CD4-positive, alpha-beta T cell treated with Interferon gamma for 1 hour (primary cell): Measurements from ENCODE around the gene RABGGTA.
A peak's percentile ranks its signal among the peaks of the same experiment; 100 is the strongest.

ENCODE experiments used
- DNase-seq: peaks from one replicate; pipeline ENCODE4 v3.0.0-alpha.2; 2020

Gene RABGGTA

DNA sequence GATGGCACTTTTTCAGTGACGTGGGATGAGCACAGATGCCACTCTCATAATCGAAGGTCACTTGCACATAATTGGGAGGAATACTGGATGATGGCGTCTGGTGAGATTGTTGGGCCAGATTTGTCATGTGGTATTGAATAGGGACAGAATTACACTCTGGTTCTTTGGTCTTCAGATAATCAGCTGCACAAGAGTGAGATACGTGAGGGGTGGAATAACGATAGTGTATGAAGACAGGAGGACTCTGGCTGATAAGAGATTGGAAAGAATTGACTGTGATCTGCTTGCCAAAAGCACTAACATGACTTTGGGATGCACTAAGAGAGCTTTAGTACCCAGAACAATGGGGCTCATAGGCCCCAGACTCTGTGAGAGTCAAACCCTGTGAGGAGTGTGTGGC lies 7.0 kb upstream of the RABGGTA start:
- no peak for DNase-seq

- peak; percentile 53 for DNase-seq
Measured at GRCh38 chr14:24277606-24278321, 6.4 kb upstream of the RABGGTA start.

DNA sequence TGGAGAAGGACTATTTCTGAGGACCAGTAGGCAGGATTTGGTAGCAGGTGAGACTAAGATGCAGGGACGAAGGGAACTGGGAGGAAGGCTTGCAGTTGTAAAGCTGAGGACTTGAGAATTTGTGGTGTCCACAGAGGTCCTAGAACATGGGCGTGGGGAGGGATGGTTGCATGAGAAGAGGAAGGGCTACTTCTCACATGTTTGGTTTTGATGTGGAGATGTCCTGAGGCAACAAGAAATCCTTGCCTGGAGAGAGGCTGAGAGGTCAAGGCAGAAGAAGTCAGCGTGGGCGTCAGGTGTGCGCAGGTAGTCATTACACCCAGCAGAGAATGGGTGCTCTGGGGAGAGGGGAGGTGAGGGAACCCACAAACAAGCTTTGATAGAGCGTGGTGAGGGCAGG lies 5.7 kb upstream of the RABGGTA start:
- no peak for DNase-seq

GRCh38 chr14:24274101-24274543 lies 2.7 kb upstream of the RABGGTA start:
- DNase-seq, result peak; percentile 48

GRCh38 chr14:24273422-24273998 lies 2.1 kb upstream of the RABGGTA start:
- DNase-seq, result no peak

DNA sequence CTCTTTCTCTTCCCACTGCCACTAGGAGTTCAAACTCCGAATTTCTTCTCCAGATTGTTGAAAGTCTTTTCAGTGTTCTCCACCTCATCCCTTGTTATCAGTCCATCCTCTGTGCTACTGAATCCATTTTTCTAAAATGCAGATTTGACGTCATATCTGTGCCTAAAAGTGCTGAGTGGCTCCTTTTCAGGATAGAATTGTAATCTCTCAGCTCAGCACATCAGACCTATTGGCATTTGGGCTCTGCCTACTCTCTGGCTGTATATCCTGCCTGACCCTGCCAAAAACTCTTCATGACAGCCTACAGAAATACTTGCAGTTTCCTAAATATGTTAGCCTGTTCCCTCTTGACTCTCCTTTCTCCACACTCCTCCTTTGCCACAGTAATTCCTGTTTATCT lies 1.1 kb upstream of the RABGGTA start:
- no peak for DNase-seq

GRCh38 chr14:24271834-24272263 lies 452 bp upstream of the RABGGTA start:
- no peak for DNase-seq

- no peak for DNase-seq
Measured at GRCh38 chr14:24270537-24271133, 762 bp downstream of the RABGGTA start.

- DNase-seq, result no peak
Measured at GRCh38 chr14:24269910-24270536, 1.4 kb downstream of the RABGGTA start.

GRCh38 chr14:24269368-24269767 lies 2.0 kb downstream of the RABGGTA start:
- DNase-seq, result no peak

DNA sequence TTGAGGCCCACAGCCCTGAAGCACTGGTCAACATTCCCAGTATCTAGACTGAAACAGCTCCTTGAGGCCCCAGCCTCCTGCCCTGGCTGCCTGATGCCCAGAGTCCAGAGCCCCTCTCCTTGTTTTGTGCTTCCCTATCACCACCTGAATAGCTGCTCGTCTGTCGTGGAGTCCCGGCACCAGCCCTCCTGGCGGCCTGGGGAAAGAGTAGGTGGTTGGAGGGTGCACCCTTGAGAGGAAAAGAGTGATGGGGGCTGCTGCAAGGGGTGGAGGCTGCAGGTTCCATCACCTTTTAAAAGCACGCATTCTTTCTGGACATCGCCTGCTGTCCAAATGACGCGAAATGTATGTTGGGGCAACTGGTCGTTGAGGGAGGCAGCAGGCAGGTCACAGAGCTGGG lies 3.2 kb downstream of the RABGGTA start:
- no peak for DNase-seq

DNA sequence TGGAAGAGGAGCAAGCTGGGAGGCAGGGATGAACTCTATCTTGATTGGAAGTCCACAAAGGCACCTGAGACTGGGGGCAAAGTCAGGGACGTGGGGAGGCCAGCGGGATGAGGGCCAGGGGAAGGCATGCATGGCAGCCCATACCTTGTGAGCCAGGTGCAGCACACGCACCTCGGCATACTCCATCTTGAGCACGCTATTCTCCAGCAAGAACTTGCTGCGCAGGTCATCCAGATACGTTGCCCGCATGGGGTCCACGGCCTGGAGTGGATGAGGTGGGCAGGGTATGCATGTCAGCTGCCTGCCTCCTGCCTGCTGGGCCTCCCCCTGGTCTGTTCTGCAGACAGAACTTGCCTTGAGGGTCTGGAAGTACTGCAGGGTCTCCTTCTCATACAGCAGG lies 3.9 kb downstream of the RABGGTA start:
- no peak for DNase-seq

GRCh38 chr14:24266344-24267244 lies 4.8 kb downstream of the RABGGTA start:
- DNase-seq, result no peak

DNA sequence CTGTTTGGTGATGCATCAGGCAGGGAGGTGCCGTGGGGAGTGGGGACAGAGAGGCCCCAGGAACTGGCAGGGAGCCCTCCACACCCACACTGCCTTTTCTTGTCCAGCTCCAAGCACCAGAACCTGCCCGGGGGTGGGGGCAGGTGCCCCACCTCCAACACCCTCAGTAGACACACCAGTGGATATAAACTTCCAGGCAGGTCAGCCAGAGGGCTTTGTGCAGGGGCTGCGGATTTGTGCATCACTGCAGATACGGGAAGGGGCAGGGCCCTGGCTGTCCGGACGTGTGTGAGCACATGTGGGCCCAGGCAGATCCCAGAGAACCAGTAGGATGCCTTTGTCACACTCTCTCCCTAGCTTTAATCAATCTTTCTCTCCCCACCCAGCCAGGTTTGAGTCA lies 7.1 kb downstream of the RABGGTA start:
- no peak for DNase-seq

- no peak for DNase-seq
Measured at GRCh38 chr14:24263848-24264247, 7.5 kb downstream of the RABGGTA start.

DNA sequence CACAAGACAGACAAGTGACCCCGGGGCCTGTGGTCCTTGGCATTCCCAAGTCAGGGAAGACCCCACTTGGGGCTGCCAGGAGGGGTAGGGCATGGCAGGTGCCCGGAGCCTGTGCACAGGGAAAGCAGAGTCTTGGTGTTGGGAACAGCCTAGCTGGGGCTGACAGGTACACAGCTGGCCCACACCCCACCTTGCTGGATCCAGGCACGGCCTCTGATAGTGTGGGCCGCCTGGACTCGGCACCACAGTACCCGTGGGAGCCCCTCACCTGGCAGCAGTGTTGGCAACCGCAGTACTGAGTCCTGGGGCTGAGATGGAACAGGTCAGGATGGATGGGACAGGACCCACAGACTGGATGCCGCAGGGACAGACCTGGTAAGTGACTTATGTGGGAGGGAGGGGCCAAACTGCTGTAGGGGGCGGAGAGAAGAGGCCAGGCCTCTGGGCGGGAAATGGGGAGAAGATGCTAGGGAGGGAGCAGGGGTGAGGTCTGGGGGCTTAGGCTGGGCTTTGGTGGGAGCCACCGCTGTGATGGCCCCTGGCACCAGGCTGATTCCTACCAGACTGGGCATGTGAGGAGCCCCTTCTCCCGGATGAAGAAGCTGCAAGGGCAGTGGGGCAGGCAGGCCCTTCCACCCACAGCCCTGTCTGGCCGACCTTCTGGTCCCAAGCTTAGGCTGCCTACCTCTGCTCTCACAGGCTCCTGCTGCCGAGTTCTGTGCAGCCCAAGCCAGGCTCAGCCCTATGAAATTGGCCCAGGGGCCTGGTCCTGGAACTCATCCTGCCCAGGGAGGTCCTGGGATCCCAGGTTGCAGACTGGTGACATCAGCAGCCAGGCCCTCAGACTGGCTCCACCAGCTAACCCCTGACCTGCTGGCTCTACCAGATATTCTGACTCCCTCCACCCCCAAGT lies 8.3 kb downstream of the RABGGTA start, which contains the start of gene TGM1:
Gene TGM1, minus strand, starts transcription at position 357 of the 913 bp plus-strand sequence. CDS start 825 bp downstream, outside the sequence.
- DNase-seq, result no peak

DNA sequence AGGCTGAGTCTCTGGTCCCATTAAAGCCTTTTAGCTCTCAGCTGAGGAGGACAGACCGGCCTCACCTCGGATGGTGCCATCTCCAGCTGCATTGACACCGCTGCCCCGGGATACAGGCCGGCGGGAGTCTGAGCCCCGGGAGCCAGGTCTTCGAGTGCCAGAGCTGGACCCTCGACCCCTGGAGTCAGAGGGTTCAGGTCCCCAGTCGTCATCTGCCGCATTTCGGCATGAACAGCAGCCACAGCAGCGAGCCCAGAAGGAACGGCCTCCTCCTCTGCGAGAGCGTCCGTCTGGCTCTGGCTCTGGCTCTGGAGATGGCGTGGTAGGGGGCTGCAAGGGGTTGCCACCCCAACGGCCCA lies 9.4 kb downstream of the RABGGTA start:
- no peak for DNase-seq

DNA sequence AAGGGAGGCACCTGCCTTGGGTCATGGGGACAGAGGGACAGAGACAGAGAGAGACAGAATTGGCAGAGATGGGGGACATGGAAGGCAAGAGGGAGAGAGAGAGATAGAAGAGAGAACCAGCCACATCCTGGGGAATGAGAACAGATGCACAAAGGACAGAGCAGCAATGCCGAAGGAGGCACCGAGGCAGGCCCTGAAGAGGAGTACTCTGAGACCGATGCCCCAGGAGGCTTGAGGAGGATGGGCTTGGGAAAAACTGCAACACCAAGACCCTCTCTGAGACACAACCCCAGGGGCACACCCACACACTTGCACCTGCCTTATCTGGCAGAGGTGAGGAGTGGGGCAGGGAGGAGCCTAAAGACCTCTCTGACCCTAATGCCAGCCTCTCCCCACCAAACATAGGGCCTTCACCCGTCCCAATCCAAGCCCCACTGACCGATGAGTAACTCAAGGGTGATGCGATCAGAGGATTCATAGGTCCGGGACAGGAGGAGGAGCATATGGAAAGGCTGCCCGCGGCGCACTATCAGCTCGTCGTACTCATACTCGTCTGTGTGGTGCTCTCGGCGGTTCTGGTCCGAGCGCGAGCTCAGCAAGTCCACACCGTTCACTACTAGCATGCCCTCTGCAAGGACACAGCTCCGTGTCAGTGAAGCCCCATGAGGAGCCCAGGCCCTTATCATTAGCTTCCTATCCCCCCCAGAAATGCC lies 10.0 kb downstream of the RABGGTA start:
- DNase-seq, result no peak

GRCh38 chr14:24260780-24261157 lies 10.6 kb downstream of the RABGGTA start:
- no peak for DNase-seq

GRCh38 chr14:24260026-24260779 lies 11.2 kb downstream of the RABGGTA start:
- no peak for DNase-seq
